ENCODE results near the gene AMT. TPM values are rescaled to one million over a fixed set of nuclear protein-coding genes. Genes with fewer than 3 reads are reported as not detected.

AMT gene
- polyA plus RNA-seq, 1 experiment = 5.5 TPM

GRCh38 chr3:49421890-49422378 is 339 bp downstream of the AMT start:
- TF ChIP-seq CTCF (IDR thresholded peaks at IDR 0.05; ENCODE audit: low read depth, low read length) = no peak
- CTCF ChIA-PET = interaction anchor here (1.2 kb wide), 1 partner anchor 82 kb away, joined by 6 read pairs; the partner anchor contains the start of gene USP4

DNA sequence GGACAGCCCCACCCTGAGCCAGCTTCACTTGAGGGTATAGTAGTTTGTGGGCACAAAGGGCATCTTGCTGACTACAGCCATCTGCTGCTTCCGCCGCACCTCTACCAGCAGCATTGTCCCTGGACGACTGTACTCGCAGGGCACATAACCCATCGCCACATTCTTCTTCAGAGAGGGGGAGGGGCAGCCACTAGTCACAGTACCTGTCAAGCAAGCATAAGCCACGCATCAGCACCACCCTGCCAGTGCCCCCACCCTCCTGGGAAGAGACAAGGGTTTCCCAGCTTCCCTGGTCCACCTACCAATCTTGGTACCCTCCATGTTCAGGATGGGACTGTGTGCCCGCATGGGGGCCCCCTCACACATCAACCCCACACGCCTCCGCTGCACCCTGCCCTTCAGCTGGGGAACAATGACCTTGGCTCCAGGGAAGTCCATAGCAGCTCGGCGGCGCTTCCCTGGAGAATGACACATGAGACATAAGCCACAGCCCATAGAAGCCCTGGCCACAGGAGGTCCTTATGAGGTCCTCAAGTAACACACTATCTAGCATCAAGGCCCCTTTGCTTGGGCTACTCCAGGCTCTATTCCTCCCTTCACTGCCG is 4.7 kb downstream of the AMT start:
- CTCF ChIA-PET = no interaction called here
- H3K4me3 ChIP-seq (ENCODE audit: low read depth, low read length) = no peak overlapping the region
- no peak for TF ChIP-seq CTCF (IDR thresholded peaks at IDR 0.05; ENCODE audit: low read depth, low read length)
- no peaks in the 10 kb centered on the region for H3K27me3 ChIP-seq (ENCODE audit: control insufficient read depth, insufficient read depth, low read length)
- DNase-seq (ENCODE audit: low read depth, low spot score) = no peak
- no peaks in the 10 kb centered on the region for H3K9me3 ChIP-seq (ENCODE audit: control insufficient read depth, insufficient read depth, low read length)
- no peak overlapping the region for H3K27ac ChIP-seq (ENCODE audit: low read depth, low read length)
- POLR2A ChIA-PET = interaction anchor here (0.8 kb wide), 1 partner anchor 11 kb away, joined by 4 read pairs; the partner anchor contains the start of gene NICN1

More at GRCh38 chr3:49421890-49422378, 339 bp downstream of the AMT start:
- H3K27ac ChIP-seq (ENCODE audit: low read depth, low read length) = no peak overlapping the region
- DNase-seq (ENCODE audit: low read depth, low spot score) = no peak
- no peaks in the 10 kb centered on the region for H3K27me3 ChIP-seq (ENCODE audit: control insufficient read depth, insufficient read depth, low read length)
- POLR2A ChIA-PET = interaction anchor here (0.6 to 1.6 kb wide), 4 partner anchors 10 to 69 kb away, joined by 3 to 13 read pairs (median 6); partner anchors contain the start of genes DAG1, RHOA and TCTA
- no peak overlapping the region for H3K4me3 ChIP-seq (ENCODE audit: low read depth, low read length)
- no peaks in the 10 kb centered on the region for H3K9me3 ChIP-seq (ENCODE audit: control insufficient read depth, insufficient read depth, low read length)

DNA sequence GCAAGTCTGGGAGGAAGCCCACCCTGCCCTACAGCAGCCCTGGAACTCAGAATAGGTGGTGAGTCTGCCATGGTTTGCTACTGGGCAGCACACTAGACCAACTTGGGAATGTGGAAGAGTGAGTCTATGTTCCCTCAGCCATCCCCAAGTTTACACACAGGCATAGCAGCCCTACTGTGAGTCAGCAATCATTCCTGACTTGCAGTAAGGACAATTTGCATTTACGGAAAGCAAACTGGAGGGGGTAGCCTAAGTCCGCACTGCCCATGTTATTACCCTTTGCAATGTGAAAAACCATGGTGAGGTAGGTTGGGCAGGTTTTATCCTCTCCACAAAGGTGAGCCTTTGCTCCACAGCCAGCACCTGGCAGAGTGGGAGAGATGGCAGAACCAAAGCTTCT is 5.4 kb downstream of the AMT start:
- H3K4me3 ChIP-seq (ENCODE audit: low read depth, low read length) = no peak overlapping the region
- H3K27me3 ChIP-seq (ENCODE audit: control insufficient read depth, insufficient read depth, low read length) = no peaks in the 10 kb centered on the region
- POLR2A ChIA-PET = interaction anchor here (0.5 to 0.8 kb wide), 3 partner anchors 12 to 103 kb away, joined by 3 to 7 read pairs (median 4); partner anchors contain the start of gene NICN1
- DNase-seq (ENCODE audit: low read depth, low spot score) = no peak
- no peaks in the 10 kb centered on the region for H3K9me3 ChIP-seq (ENCODE audit: control insufficient read depth, insufficient read depth, low read length)
- no peak overlapping the region for H3K27ac ChIP-seq (ENCODE audit: low read depth, low read length)
- CTCF ChIA-PET = no interaction called here
- no peak for TF ChIP-seq CTCF (IDR thresholded peaks at IDR 0.05; ENCODE audit: low read depth, low read length)

GRCh38 chr3:49415931-49416601 is 6.2 kb downstream of the AMT start:
- TF ChIP-seq CTCF (IDR thresholded peaks at IDR 0.05; ENCODE audit: low read depth, low read length) = no peak
- ChIA-PET CTCF (no interaction called here), POLR2A (interaction anchor here (0.6 kb wide), 1 partner anchor 103 kb away, joined by 3 read pairs; no protein-coding TSS in a partner anchor)
- Histone ChIP-seq H3K27ac (ENCODE audit: low read depth, low read length) (no peak overlapping the region), H3K9me3 (ENCODE audit: control insufficient read depth, insufficient read depth, low read length) (no peaks in the 10 kb centered on the region), H3K4me3 (ENCODE audit: low read depth, low read length) (no peak overlapping the region), H3K27me3 (ENCODE audit: control insufficient read depth, insufficient read depth, low read length) (no peaks in the 10 kb centered on the region)
- no peak for DNase-seq (ENCODE audit: low read depth, low spot score)

DNA sequence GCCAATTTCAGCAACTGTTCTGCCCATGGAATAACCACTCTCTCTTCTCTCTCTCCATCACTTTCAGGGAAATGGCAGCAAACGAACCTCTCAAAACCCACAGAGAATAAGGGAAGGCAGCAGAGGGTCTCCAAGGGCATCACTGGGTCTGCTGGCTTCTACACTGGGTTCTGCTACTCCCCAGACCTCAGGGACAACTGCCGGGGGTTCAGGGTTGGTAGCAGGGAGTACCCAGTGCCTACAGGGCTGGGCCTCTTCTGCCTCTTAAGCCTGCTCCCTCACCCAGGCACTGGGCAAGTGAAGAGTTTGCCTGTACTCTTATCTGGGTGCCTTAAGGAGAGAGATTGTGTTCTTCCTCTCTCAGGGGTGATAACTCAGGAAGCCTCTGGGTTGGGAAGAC is 7.5 kb downstream of the AMT start:
- CTCF ChIA-PET = no interaction called here
- H3K27me3 ChIP-seq (ENCODE audit: control insufficient read depth, insufficient read depth, low read length) = no peaks in the 10 kb centered on the region
- POLR2A ChIA-PET = no interaction called here
- H3K27ac ChIP-seq (ENCODE audit: low read depth, low read length) = no peak overlapping the region
- no peak for TF ChIP-seq CTCF (IDR thresholded peaks at IDR 0.05; ENCODE audit: low read depth, low read length)
- DNase-seq (ENCODE audit: low read depth, low spot score) = no peak
- no peaks in the 10 kb centered on the region for H3K9me3 ChIP-seq (ENCODE audit: control insufficient read depth, insufficient read depth, low read length)
- H3K4me3 ChIP-seq (ENCODE audit: low read depth, low read length) = no peak overlapping the region

Data from AG04450 (cell line).